ENCODE results near the gene TPCN1.
"Not testable (repeated sequence)": the region's sequence is repeated elsewhere in the genome, so short reads cannot be mapped to it uniquely, and the experiment has no call there.

The TPCN1 gene

GRCh38 chr12:113196582-113196981, 24.7 kb upstream of the TPCN1 start:
- in situ Hi-C loops (cut with MboI; ENCODE audit: low sequenced_read_pairs): no loop called here

GRCh38 chr12:113196990-113197389, 24.3 kb upstream of the TPCN1 start:
- in situ Hi-C loops (cut with MboI; ENCODE audit: low sequenced_read_pairs): no loop called here

GRCh38 chr12:113197518-113198077, 23.7 kb upstream of the TPCN1 start:
- in situ Hi-C loops (cut with MboI; ENCODE audit: low sequenced_read_pairs): no loop called here

DNA sequence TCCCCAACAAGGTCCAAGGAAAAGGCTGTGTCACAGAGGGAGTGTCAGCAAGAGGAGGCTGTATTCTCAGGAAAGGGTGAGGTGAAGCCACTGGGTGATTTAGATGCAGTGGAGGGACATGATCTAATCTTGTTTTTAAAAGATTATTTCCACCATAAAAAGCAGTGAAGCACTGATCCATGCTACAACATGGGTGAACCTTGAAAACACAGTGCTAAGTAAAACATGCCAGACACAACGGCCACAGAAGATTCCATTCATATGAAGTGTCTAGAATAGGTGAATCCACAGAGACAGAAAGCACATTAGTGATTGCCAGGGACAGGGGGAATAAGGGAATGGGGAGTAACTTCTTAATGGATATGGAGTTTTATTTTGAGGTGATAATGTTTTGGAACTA, 23.0 kb upstream of the TPCN1 start:
- in situ Hi-C loops (cut with MboI; ENCODE audit: low sequenced_read_pairs): no loop called here

DNA sequence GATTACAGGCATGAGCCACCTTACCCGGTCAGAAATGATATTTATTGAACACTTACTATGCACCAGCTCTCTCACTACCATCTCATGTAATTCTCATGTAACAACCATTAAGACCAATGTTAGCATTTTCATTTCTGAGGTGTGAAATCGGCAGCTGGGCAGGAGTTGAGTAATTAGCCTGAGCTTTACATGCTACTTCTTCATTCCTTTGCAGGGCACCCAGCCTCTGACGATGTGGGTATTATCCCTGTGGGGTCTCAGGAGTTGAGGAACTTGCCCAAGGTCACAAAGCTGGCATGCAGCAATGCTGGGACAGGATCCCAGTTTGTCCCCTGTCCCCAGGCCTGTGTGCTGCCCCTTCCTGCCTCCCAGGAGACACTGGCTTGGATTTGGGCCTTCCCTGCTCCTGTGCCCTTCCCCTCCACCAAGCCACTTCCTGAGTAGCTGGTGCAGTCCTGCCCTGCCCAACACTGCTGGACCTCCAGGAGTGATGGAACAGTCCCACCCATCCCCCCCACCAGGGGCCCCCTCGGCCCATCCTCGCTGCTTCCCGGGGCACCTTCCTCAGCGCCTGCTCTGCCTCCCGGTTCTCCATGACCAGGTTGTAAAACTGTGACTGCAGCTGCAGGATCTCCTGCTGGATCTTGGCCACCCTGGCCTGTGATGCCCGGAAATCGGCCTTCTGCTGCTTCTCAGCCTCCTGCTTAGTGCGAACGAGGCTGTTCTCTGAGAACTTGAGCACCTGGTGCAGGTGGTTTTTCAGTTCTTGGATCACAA, 21.1 kb upstream of the TPCN1 start:
- in situ Hi-C loops (cut with MboI; ENCODE audit: low sequenced_read_pairs): no loop called here

DNA sequence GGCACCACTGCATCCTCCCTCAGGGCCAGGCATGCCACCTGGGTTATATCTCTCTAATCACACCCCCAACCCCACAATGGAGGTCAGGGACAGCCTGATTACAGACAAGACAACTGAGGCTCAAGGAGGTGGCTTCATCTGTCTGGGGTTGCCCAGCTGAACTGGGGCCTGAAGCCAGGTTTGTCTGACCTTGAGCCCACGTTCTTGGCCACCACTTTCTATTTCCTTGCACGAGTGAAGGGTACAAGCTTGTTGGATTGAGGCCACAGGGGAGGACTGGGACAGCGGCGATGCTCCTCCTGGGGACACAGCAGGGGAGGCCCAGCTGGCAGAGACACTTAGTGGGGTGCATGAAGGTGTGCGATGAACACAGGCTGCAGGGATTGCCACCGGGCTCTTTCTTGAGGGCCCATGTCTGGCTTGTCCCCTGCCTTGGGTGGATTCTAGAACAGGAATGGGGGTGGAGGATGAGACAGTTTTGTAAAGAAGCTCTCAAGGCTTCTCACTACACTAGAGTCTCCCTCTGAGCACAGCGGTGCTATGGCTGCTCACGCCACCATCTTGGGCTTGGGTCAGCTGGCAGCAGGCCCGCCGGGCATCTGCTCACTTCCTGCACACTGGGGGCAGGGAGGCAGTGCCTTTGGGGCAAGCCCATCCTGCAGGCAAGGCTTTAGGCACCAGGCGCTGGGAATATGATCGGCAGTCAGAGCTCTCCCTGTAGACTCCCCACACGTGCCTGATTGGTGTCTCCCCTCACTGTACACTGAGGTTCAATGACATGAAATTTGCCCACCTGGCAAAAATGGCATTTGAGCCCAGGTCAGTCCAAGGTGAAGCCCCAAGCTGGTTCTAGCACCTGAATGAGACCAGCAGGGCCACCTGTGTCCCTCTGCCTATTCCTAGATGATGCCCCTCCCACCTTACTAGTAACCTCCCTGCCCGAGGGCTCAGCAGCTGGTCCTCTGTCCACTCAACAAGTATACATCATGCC, 19.8 kb upstream of the TPCN1 start:
- in situ Hi-C loops (cut with MboI; ENCODE audit: low sequenced_read_pairs): no loop called here

DNA sequence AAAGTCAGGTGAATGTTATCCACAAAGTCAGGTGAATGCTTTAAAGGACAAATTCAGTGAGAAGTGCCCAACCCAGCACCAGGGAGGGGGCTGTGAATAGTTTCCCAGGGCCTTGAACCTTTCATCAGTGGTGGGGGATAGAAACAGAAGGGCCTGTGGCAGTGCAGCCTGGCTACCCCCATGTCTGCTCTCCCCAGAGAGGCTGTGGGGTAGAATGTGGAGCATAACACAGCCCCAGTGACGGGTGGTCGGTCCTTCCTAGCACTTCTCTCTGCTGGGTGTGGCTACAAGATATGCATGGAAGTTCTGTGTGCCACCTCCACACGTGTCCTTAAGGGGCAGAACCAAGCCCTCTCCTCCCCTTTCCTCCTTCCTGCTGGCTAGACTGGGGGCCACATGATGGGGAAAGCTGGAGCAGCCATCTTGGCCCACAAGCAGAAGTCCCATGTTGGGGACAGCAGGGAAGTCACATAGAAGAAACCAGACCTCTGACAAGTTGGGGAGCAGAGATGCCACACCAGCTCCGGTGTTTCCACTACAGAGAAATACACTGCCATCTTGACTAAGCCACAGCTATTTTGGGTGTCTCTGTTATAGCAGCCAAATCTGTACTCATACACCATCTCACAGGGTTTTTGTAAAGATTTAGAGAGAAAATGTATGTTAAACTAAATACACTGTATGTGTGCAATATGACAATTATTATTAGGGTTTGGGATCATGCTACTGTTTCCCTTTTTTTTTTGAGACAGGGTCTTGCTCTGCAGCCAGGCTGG, 18.8 kb upstream of the TPCN1 start:
- in situ Hi-C loops (cut with MboI; ENCODE audit: low sequenced_read_pairs): no loop called here

DNA sequence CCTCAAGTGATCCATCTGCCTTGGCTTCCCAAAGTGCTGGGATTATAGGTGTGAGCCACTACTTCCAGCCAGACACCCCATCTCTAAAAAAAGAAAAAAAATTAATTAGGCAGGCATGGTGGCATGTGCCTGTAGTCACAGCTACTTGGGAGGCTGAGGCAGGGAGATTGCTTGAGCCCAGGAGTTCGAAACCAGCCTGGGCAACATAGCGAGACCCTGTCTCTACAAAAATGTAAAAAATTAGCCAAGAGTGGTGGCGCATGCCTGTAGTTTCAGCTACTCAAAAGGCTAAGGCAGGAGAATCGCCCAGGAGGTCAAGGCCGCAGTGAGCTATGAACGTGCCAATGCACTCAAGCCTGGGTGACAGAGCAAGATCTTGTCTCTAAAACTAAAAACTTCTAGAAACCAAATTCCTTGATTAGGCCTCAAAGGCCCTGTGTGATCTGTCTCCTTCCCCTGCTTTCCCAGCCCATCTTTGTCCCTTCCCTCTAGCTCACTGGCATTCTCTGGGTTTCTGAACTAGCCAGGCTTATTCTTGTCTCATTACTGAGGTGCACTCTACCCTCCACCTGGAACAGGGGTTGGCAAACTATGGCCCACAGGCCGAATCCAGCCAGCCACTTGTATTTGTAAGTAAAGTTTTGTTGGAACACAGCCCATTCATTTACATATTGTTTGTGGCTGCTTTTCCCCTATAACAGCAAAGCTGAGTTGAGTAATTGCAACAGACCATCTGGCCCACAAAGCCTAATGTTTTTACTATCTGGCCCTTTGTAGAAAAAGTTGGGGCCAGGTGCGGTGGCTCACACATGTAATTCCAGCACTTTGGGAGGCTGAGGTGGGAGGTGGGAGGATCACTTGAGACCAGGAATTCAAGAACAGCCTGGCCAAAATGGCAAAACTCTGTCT, 17.2 kb upstream of the TPCN1 start:
- in situ Hi-C loops (cut with MboI; ENCODE audit: low sequenced_read_pairs): no loop called here

DNA sequence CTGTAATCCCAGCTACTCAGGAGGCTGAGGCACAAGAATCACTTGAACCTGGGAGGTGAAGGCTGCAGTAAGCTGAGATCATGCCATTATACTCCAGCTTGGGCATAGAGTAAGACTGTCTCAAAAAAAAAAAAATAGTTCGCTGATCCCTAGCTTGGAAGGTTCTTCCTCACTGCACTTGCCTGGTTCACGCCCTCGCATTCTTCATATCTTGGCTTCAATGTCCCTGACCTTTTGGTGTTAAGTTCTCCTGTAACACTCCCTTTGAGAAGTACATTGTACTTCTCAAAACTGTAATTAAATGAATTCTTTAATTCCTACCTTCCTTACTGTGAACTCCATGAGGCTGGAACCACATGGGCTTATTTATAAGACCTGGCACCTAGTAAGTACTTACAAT, 16.5 kb upstream of the TPCN1 start:
- in situ Hi-C loops (cut with MboI; ENCODE audit: low sequenced_read_pairs): no loop called here

GRCh38 chr12:113206802-113207201, 14.5 kb upstream of the TPCN1 start:
- in situ Hi-C loops (cut with MboI; ENCODE audit: low sequenced_read_pairs): not testable (repeated sequence)

GRCh38 chr12:113207613-113208040, 13.6 kb upstream of the TPCN1 start:
- in situ Hi-C loops (cut with MboI; ENCODE audit: low sequenced_read_pairs): no loop called here

DNA sequence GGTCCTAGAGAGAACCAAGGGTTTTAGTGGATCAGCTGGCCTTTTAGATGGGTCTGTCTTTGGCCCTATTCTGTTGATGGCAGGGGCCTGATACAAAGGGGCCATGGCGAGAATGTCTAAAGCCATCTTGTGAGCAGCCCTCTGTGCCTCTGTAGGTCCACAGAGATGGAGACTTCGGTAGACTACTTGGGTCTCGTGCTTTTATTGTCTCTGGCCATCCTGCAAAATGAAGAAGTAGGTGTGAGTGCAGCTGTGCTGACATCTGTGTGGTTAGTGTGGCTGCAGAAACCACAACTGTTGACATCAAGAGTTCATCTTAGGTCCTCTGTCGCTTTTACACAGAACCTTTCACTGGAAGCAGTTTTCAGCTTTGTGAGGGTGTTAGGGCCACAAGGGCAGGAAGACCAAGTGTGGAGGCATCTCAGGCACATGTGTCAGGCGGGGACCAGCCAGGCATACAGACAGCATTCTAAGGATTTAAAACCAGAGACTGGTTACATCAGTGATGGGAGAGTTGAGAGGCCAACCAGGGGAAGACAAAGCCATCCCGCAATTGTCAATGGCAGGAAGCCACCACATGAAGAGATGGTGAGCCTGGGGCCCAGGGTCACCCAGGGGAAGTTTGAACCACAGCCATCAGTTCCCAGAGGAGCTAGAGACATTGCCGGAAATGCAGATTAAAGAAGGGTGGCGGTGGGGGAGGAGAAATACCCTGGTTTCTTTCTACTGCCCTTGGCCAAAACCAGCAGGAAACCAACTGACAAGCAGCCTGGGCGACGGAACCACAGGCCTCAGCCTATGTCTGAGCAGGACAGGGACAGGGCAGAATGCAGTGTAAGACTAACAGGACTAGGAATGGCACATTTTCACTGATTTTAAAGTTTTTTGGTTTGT, 13.0 kb upstream of the TPCN1 start:
- in situ Hi-C loops (cut with MboI; ENCODE audit: low sequenced_read_pairs): no loop called here

- in situ Hi-C loops (cut with MboI; ENCODE audit: low sequenced_read_pairs): no loop called here
Measured at GRCh38 chr12:113211160-113211559, 10.1 kb upstream of the TPCN1 start.

- in situ Hi-C loops (cut with MboI; ENCODE audit: low sequenced_read_pairs): no loop called here
Measured at GRCh38 chr12:113214895-113215400, 6.3 kb upstream of the TPCN1 start.

GRCh38 chr12:113216027-113216426, 5.2 kb upstream of the TPCN1 start:
- in situ Hi-C loops (cut with MboI; ENCODE audit: low sequenced_read_pairs): no loop called here

DNA sequence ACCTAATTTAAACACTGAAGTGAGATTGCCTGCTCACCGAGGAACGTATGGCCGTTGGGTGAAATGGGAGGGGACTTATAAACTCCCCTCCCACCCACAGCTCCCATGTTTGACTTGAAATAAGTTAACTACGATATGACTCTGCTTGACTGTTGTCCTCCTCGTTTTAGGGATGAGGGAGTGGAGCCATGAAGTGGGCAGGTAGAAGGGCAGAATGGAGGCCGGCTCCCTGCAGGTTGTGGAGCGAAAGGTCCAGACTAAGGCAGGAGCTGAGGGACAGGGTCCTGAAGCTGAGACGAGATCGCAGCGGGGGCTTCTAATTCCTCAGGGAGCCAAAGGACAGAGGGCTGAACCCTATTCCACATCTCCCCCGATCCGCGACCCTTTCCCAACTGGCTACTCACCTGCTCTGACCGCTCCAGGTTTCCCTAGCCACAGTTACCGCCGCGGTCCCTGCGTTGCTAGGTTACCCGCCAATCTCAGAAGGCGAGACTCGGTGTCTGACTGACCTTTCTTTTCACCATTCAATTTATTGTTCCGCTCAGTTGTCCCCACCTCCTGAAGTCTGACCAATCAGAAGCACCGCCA, 577 bp upstream of the TPCN1 start:
- in situ Hi-C loops (cut with MboI; ENCODE audit: low sequenced_read_pairs): no loop called here

GRCh38 chr12:113221997-113222729, 899 bp downstream of the TPCN1 start:
- in situ Hi-C loops (cut with MboI; ENCODE audit: low sequenced_read_pairs): no loop called here

All from hTERT RPE-1 (cell line).